Gastroesophageal sphincter (tissue), 3 donors: ENCODE measurements around the gene ZPBP2.

Source experiments
- POLR2A ChIP-seq, 2 donors: fragments of 450-650 bp; IDR thresholded peaks; one replicate each; pipeline ENCODE4 v1.6.1; 2017; ENCODE audit warnings: antibody characterized with exemption in 2 of 2, mild to moderate bottlenecking in 2 of 2, moderate library complexity in 1 of 2
- POLR2AphosphoS5 ChIP-seq: sonication (generic); formaldehyde crosslinking; IDR thresholded peaks from one replicate; pipeline ENCODE4 v1.6.1; 2017; ENCODE audit warnings: antibody characterized with exemption
- TF ChIP-seq, protein P1 (sequence below), 4 experiments: fragments of 200-600 bp in 2 of 4; fragments of 450-650 bp in 2 of 4; sonication (generic) in 1 of 4; IDR thresholded peaks; one replicate each; pipeline ENCODE4 v1.5.1; 2017 to 2019; ENCODE audit warnings: antibody characterized with exemption in 4 of 4, mild to moderate bottlenecking in 2 of 4, moderate library complexity in 2 of 4

DNA sequence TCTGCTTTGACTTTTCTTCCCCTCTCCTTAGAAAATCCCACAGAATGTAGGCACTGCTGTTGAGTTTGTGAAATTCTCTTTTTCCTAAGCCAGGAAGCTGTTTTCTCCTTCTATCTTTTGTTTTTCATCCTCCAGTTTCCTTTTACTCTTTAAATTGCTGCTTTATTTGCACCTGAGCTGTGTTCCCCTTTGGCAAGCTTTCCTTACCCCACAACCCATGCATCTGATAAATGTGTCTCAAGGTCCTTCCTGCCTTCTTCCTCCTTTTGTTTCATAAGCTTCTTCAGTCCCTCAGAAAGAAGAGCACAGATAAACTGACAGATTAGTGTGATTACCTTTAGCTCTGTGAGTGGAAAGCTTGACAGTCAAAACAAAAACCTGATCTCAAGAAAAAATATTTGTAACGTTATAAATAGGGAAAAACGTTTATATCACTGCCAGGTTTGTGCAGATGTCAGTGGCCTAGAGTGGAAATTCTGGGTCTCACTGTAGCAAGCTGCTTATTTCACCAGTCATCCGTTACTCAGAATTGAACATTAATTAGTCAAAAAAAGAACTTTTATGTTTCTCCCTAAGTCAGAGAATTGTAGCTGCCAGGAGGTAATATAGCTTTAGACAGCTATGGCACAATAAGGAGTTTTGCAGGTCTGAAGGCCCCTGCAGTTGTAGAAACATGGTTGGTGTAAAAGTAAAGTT, 26.8 kb downstream of the ZPBP2 start:
- TF ChIP-seq POLR2AphosphoS5 (no peak), POLR2A (IDR thresholded peaks at IDR 0.05) (no peak)
- TF ChIP-seq, protein P1, sequence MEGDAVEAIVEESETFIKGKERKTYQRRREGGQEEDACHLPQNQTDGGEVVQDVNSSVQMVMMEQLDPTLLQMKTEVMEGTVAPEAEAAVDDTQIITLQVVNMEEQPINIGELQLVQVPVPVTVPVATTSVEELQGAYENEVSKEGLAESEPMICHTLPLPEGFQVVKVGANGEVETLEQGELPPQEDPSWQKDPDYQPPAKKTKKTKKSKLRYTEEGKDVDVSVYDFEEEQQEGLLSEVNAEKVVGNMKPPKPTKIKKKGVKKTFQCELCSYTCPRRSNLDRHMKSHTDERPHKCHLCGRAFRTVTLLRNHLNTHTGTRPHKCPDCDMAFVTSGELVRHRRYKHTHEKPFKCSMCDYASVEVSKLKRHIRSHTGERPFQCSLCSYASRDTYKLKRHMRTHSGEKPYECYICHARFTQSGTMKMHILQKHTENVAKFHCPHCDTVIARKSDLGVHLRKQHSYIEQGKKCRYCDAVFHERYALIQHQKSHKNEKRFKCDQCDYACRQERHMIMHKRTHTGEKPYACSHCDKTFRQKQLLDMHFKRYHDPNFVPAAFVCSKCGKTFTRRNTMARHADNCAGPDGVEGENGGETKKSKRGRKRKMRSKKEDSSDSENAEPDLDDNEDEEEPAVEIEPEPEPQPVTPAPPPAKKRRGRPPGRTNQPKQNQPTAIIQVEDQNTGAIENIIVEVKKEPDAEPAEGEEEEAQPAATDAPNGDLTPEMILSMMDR (IDR thresholded peaks at IDR 0.05), result no peak
